OCI-LY3 (cell line): Measurements from ENCODE around the gene QSER1.

Experiments
- H2AFZ ChIP-seq: fragments of 200-600, 300-600 bp; shearing (Covaris generic); 2 replicates; pipeline ENCODE4 v1.6.0; 2014; ENCODE audit warnings: antibody characterized with exemption, low read depth, low read length
- H3K27ac ChIP-seq: fragments of 200-600, 300-600 bp; sonication (generic); 2 replicates; pipeline ENCODE4 v1.5.1; 2014; ENCODE audit warnings: mild to moderate bottlenecking, low read length, moderate library complexity, mixed read lengths
- H3K27me3 ChIP-seq: fragments of 200-600, 300-600 bp; sonication (generic); 2 replicates; pipeline ENCODE4 v1.6.1; 2014; ENCODE audit warnings: low read depth, low read length, mixed read lengths
- H3K36me3 ChIP-seq: fragments of 200-600, 300-600 bp; sonication (generic); replicated peaks from 2 replicates; pipeline ENCODE3; 2014; ENCODE audit warnings: low read depth, low read length, mixed read lengths
- H3K4me1 ChIP-seq: fragments of 300-600, 200-600 bp; sonication (generic); 2 replicates; pipeline ENCODE4 v1.6.1; 2014; ENCODE audit warnings: low read length, mixed read lengths
- H3K4me2 ChIP-seq: fragments of 200-600, 300-600 bp; sonication (generic); 2 replicates; pipeline ENCODE4 v1.6.1; 2014; ENCODE audit warnings: low read length, mixed read lengths
- H3K4me3 ChIP-seq: fragments of 300-600, 200-600 bp; sonication (generic); 2 replicates; pipeline ENCODE4 v1.5.1; 2014; ENCODE audit warnings: antibody characterized with exemption, mild to moderate bottlenecking, low read length, moderate library complexity
- H3K79me2 ChIP-seq: fragments of 300-600, 200-600 bp; shearing (Covaris generic); 2 replicates; pipeline ENCODE4 v1.6.1; 2014; ENCODE audit warnings: mild to moderate bottlenecking, low read length, mixed read lengths
- H3K9ac ChIP-seq: fragments of 300-600, 200-600 bp; shearing (Covaris generic); 2 replicates; pipeline ENCODE4 v1.6.0; 2014; ENCODE audit warnings: mild to moderate bottlenecking, low read length, moderate library complexity
- H3K9me3 ChIP-seq: fragments of 200-600, 300-600 bp; shearing (Covaris generic); 2 replicates; pipeline ENCODE4 v1.6.1; 2014; ENCODE audit warnings: low read length, mixed read lengths; ENCODE audit not compliant: insufficient read depth
- H4K20me1 ChIP-seq: fragments of 200-600, 300-600 bp; sonication (generic); 2 replicates; pipeline ENCODE4 v1.6.1; 2016; ENCODE audit warnings: low read length, mixed read lengths; ENCODE audit not compliant: insufficient read depth
- EZH2phosphoT487 ChIP-seq: fragments of 200-600 bp; shearing (Covaris generic); IDR thresholded peaks from 2 replicates; pipeline ENCODE4 v1.6.1; 2018; ENCODE audit warnings: antibody characterized with exemption, mixed run types, low read depth
- TF ChIP-seq, protein P1 (sequence below): fragments of 200-600, 300-600 bp; sonication (generic); IDR thresholded peaks from 2 replicates; pipeline ENCODE4 v1.5.1; 2014; ENCODE audit warnings: antibody characterized with exemption, low read length, low read depth

The QSER1 gene

DNA sequence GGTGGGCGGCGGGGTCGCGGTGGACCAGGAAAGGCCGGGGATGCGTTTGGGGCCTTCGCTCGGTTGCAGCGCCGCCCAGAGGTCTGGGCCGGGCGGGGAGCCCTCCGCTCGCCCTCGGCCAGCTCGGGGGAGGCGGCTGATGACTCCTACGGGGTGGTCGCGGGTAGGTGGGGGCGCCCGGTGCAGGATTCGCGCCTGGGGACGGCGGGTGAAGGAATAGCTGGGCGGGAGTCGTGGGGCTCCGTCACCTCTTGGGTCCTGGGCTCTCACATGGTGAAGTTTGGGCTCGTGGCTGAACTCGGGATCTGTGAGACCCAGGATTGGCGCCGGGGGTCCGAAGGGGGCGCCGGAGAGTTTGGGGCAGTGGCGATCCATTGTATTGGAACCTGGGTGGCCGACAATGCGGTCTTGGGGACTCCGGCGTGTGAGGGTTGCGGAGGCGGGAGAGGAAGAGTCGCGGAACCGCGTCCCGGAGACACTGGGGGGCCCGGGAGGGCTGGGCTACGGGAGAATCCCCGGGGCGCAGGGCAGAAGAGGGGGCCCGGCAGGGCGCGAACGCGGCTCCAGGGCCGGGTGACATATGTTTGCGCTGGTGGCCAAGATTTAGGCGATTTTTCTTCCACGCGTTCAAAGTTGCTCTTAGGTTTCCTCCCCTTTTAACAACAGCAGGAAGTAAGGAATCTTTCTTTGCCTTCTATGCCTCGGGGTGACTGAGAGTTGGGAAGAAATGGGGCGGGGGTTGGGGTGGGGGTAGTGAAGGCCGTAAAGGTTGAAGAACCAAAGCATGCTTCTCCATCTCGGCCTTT lies 935 bp downstream of the QSER1 start:
- H2AFZ ChIP-seq: no peak overlapping the region; the same call in 1 of the 2 replicates
- peaks cover 22% of the 10 kb centered on the region for H3K4me1 ChIP-seq
- no peaks in the 10 kb centered on the region for H3K36me3 ChIP-seq
- 0 out of 2 replicates have a peak, but pooled peaks cover 5% of the 10 kb centered on the region for H3K27me3 ChIP-seq
- peaks cover 33% of the 10 kb centered on the region for H4K20me1 ChIP-seq
- H3K4me3 ChIP-seq: peak overlapping the region; percentile 78
- peak overlapping the region; percentile 72 for H3K9ac ChIP-seq
- peaks cover 55% of the 10 kb centered on the region for H3K79me2 ChIP-seq
- no peaks in the 10 kb centered on the region for H3K9me3 ChIP-seq
- TF ChIP-seq EZH2phosphoT487: no peak
- TF ChIP-seq, protein P1, sequence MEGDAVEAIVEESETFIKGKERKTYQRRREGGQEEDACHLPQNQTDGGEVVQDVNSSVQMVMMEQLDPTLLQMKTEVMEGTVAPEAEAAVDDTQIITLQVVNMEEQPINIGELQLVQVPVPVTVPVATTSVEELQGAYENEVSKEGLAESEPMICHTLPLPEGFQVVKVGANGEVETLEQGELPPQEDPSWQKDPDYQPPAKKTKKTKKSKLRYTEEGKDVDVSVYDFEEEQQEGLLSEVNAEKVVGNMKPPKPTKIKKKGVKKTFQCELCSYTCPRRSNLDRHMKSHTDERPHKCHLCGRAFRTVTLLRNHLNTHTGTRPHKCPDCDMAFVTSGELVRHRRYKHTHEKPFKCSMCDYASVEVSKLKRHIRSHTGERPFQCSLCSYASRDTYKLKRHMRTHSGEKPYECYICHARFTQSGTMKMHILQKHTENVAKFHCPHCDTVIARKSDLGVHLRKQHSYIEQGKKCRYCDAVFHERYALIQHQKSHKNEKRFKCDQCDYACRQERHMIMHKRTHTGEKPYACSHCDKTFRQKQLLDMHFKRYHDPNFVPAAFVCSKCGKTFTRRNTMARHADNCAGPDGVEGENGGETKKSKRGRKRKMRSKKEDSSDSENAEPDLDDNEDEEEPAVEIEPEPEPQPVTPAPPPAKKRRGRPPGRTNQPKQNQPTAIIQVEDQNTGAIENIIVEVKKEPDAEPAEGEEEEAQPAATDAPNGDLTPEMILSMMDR: peak; percentile 53
- peak overlapping the region; percentile 88 for H3K4me2 ChIP-seq
- H3K27ac ChIP-seq: peak overlapping the region; percentile 58

DNA sequence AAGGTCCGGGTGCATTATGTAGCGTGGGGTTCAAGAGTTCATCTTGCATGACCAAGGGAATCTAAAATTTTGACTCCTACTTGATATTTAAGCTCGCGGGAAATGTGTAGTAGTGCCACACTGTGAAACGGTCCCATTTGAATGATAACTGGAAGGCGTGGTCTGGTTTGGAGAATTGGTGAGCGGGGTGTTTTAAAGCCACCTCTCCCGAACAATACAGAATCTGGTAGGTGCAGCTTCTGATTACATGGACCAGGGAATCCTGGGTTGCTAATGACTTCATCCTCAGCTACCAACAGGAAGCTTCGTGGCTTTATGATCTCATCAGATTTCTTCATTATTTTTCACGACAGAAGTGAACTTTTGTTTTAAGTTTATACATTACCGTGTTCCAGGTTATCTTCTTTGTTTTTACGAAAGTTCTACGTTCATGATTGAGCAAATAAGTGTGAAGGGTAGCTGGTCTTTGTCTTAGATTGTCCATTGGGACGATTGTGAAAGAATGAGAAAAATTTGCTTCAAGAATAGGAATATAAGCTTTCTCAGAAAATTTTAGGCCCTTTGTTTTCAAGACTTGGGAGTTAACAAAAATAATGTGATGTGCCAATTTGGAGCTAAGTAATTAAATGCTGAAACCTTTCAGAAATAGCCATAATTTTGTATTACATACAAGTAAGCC lies 1.7 kb downstream of the QSER1 start:
- TF ChIP-seq, protein P1: no peak
- no peak for TF ChIP-seq EZH2phosphoT487
- H3K9me3 ChIP-seq: no peaks in the 10 kb centered on the region
- peak overlapping the region; percentile 78 for H3K4me3 ChIP-seq
- H3K27me3 ChIP-seq: 0 out of 2 replicates have a peak, but pooled peaks cover 5% of the 10 kb centered on the region
- peak overlapping the region; percentile 58 for H3K27ac ChIP-seq
- H3K36me3 ChIP-seq: no peaks in the 10 kb centered on the region
- no peak overlapping the region for H2AFZ ChIP-seq
- H4K20me1 ChIP-seq: peaks cover 36% of the 10 kb centered on the region
- peak overlapping the region; percentile 72 for H3K9ac ChIP-seq
- peaks cover 22% of the 10 kb centered on the region for H3K4me1 ChIP-seq
- H3K4me2 ChIP-seq: peak overlapping the region; percentile 88
- peaks cover 62% of the 10 kb centered on the region for H3K79me2 ChIP-seq

DNA sequence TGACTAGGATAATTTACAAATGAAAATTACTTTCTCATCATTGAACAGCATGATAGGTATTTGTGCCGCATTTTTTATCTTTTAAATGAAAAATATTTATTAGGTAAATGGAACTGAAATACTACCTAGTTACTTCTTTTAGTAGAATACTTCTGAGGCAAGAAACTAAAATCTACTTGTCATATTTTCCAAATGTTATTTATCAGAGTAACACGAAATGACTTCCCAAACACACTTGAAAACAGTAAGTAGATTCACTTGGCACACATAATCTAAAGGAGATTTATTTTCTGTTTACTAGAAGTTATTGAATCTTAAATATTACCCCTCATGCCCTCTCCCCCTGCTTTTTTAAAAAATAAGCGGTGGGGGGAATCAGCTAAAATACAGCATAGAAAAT lies 2.3 kb downstream of the QSER1 start:
- peaks cover 42% of the 10 kb centered on the region for H4K20me1 ChIP-seq
- H2AFZ ChIP-seq: no peak overlapping the region
- H3K4me1 ChIP-seq: peaks cover 22% of the 10 kb centered on the region
- H3K27me3 ChIP-seq: 0 out of 2 replicates have a peak, but pooled peaks cover 5% of the 10 kb centered on the region
- H3K9me3 ChIP-seq: no peaks in the 10 kb centered on the region
- peaks cover 3% of the 10 kb centered on the region for H3K36me3 ChIP-seq
- no peak for TF ChIP-seq EZH2phosphoT487
- TF ChIP-seq, protein P1: no peak
- H3K79me2 ChIP-seq: peaks cover 69% of the 10 kb centered on the region
- H3K4me3 ChIP-seq: peak overlapping the region; percentile 78
- H3K27ac ChIP-seq: no peak overlapping the region
- H3K4me2 ChIP-seq: peak overlapping the region; percentile 88
- no peak overlapping the region for H3K9ac ChIP-seq

DNA sequence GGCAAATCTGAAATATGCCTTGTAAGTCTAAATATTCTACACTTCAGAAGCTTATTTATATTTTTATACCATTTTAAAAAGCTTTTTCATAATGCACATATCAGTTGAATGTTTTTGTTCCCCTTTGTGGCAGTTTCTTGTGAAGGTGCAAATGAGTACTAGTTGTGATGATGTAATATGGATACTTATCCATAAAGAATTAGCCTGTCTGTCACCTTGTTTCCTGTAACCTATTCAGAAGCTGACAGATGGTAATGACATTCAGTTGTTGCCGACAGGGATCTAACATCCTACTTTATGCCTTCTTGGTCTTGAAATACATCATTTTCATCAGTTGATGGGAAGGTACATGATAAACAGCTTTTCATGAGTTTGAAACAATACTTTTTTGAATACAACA lies 2.9 kb downstream of the QSER1 start:
- Histone ChIP-seq H4K20me1 (peaks cover 46% of the 10 kb centered on the region), H3K4me2 (no peak overlapping the region), H3K4me1 (peaks cover 22% of the 10 kb centered on the region), H3K4me3 (no peak overlapping the region), H3K27ac (no peak overlapping the region), H3K36me3 (peaks cover 5% of the 10 kb centered on the region), H3K79me2 (peaks cover 74% of the 10 kb centered on the region), H3K9me3 (no peaks in the 10 kb centered on the region), H3K9ac (no peak overlapping the region), H3K27me3 (0 out of 2 replicates have a peak, but pooled peaks cover 5% of the 10 kb centered on the region), H2AFZ (no peak overlapping the region)
- TF ChIP-seq, protein P1: no peak
- TF ChIP-seq EZH2phosphoT487: no peak
